Neural progenitor cell (in vitro differentiated cells): Measurements from ENCODE around the gene SLC37A4.

Source experiments
- CTCF ChIP-seq: fragments of 200-600 bp; sonication (generic); IDR thresholded peaks from 2 replicates; pipeline ENCODE4 v1.5.1; 2017; ENCODE audit warnings: antibody characterized with exemption, mild to moderate bottlenecking
- EZH2 ChIP-seq: fragments of 200-600 bp; sonication (generic); IDR thresholded peaks from 2 replicates; pipeline ENCODE4 v1.6.1; 2017; ENCODE audit warnings: antibody characterized with exemption, mild to moderate bottlenecking, moderate library complexity

DNA sequence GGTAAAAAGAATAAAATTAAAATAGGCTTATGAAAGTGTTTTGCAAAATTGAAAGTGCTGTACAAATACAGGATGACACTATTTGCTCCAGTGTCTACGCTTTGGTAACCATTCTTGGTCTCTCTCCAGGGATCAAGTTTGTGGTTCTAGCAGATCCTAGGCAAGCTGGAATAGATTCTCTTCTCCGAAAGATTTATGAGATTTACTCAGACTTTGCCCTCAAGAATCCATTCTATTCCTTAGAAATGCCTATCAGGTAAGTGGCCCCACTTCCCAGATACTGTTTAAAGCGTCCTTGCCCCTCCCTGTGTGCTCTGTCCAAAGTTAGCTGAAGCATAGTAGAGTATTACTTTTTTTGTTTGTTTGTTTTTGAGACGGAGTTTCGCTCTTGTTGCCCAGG lies 9.0 kb downstream of the SLC37A4 start:
- TF ChIP-seq EZH2: no peak
- TF ChIP-seq CTCF: no peak
